HL-60/S4 treated with phorbol 12-myristate 13-acetate at 8.2 ng/mL for 4 days and 3 days (cell line): ENCODE measurements around the gene DUOX2.
"Not testable (repeated sequence)": the region's sequence is repeated elsewhere in the genome, so short reads cannot be mapped to it uniquely, and the experiment has no call there.

Experiments used
- in situ Hi-C: fragments of 300-500 bp; cut with MboI; formaldehyde crosslinking; loops from 2 replicates; pipeline ENCODE4 v1.15.0; 2022; ENCODE audit warnings: low sequenced_read_pairs

Gene DUOX2

GRCh38 chr15:45102226-45102625, 11.7 kb downstream of the DUOX2 start:
- in situ Hi-C loops, result no loop called here

DNA sequence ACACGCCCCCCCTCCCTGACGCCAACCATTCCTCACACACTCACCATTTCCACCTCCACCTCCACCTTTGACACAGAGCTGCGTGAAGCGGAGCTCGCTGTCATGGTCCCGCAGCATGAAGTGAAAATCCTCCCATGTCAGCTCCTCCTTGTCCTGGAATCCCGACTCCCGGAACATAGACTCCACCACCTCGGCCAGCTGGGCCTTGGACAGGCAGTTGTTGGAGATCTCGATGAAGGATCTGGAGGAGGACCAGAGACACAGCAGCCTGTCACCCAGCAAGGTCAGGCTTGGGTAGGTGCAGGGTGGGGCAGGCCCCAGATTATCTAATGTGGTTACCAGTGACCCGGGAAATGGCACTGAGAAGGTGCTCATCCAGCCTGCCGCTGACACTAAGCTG, 12.2 kb downstream of the DUOX2 start:
- in situ Hi-C loops, result no loop called here

GRCh38 chr15:45100884-45101625, 12.9 kb downstream of the DUOX2 start:
- in situ Hi-C loops, result no loop called here

- in situ Hi-C loops, result no loop called here
These were observed 14.3 kb downstream of the DUOX2 start for GRCh38 chr15:45099549-45100165.

DNA sequence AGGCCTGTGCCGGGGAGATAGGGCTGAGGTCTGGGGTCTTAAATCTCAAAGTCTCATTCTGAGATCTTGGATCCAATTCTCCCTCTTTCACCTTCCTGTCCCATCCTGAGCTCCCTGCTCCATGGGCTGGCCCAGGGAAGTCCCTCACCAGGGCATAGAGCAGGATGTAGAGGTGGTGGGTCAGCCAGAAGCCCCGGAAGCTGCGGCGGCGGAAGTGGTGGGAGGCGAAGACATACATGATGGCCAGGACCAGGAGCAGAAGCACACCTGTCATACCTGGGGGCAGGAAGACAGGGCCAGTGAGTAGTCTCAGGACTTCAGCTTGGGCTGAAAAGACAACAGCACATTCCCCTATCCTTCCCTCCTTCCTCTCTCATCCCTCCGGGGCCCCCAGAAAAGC, 16.5 kb downstream of the DUOX2 start:
- in situ Hi-C loops, result no loop called here

DNA sequence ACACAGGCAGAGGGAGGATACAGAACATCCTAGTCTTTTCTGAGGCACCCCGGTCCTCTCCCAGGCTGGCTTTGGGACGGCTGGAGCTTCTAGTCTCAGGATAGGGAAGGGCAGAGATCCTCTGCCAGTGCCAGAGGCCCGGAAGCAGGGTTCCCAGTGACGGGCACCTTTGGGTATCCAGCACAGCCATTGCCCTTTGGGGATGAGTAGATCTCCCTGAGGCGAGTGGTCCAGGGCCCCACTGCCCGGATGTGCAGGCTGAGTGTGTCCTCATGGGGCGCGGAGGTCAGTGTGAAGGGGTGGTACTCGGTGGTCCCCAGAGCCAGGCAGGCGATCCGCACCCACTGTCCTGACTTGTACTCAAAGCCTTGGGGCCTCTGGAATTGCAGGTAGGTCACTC, 18.3 kb downstream of the DUOX2 start:
- in situ Hi-C loops, result no loop called here

DNA sequence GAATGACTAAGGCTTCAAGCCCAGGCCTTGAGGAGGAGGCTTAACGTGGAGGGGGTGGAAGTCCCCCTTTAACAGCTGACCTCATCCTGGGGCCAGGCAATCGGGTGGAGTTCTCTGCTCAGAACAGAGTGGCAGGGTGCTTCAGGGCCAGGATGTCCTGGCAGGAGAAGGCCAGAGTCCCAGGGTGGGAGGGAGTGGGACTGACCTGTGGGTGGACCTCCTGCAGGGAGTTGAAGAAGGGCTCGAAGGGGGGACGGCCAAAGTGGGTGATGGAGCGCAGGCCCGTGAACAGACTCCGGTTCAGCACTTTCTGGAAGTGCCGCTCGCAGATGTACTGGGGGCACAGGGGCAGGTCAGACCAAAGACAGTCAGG, 19.6 kb downstream of the DUOX2 start:
- in situ Hi-C loops, result no loop called here

DNA sequence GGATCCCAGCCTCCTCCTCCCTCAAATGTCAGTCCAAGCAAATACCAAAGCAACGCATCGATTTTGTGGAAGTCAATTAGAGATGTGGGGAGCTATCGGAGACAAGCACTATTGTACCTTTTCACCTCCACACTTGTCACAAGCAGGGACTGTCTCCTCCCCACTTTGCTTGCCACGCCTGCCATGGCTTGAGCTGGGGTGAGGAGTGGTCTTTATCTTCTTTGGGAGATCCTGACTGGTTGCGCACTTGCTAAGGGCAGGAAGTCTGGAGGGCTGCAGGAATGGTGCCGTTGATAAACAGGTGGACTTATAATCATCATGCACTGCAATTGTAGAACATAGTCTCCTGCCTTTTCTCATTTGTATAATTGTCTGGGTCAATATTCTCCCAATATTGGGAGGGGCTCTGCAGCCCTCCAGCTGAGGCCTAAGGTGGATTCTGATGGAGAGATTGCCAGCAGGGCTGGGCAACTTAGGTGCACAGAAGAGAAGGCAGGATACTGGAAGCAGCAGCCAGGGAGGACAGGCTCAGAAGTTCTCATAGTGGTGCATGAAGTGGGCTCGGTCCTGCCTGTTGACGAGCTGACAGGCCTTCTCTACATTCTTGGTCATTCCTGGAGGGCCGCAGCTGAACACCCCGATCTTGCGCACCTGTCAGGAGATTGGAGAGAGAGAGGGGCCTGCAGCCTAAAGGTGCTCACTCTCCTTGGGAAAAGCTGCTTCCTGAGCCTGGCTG, 20.2 kb downstream of the DUOX2 start:
- in situ Hi-C loops, result no loop called here

DNA sequence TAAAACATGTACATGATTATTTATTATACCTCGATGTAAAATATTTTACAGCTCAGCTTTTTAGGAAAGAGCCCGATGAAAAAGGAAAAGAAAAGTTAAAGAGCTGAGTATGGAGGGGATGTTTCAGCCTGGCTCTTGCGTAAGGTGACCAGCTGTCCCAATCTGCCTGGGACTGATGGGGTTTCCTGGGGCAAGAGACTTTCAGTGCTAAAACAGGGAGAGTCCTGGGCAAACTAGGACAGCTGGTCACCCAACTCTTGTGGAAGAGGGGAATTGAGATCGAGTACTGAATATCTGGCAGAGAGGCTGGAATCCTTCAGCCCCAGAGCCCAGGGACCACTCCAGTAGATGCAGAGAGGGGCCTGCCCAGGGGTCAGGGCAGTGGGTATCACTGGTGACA, 21.0 kb downstream of the DUOX2 start:
- in situ Hi-C loops, result no loop called here

DNA sequence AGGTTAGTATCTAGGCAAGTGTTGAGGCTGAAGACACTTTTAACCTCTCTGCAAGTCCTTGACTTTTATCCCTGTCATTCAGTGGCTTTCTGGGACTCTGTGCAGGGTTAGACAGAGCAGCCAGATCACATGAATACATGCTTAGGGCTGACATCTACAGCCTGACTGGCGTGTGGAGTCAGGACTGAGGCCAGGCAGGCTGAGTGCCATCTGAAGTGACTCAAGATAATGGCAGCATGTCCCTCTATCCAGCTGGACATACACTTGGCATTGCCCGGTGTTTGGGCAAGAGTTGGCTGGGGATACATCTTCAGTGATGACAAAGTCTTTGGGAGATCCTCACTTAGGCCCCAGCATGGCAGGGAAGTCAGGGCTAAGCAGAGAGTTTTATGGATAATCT, 22.4 kb downstream of the DUOX2 start:
- in situ Hi-C loops, result no loop called here

DNA sequence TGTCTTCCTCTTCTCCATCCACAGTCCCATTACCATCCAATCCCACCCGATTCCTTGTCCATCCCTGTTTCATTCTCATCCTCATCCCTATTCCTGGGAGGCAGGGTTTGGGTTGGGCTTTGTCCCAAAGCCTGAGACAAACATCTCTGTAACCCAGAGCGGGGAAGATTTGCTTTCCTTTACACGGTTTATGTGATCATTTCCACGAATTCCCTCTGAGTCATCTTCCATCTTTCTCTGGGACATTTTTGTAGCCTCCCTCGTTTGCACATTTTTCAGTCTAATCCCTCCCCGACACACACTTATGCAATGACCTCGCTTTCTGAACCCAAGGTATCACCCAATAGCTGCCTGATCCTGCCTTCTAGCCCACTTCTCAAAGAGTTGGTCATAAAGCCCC, 22.8 kb downstream of the DUOX2 start:
- in situ Hi-C loops, result no loop called here

DNA sequence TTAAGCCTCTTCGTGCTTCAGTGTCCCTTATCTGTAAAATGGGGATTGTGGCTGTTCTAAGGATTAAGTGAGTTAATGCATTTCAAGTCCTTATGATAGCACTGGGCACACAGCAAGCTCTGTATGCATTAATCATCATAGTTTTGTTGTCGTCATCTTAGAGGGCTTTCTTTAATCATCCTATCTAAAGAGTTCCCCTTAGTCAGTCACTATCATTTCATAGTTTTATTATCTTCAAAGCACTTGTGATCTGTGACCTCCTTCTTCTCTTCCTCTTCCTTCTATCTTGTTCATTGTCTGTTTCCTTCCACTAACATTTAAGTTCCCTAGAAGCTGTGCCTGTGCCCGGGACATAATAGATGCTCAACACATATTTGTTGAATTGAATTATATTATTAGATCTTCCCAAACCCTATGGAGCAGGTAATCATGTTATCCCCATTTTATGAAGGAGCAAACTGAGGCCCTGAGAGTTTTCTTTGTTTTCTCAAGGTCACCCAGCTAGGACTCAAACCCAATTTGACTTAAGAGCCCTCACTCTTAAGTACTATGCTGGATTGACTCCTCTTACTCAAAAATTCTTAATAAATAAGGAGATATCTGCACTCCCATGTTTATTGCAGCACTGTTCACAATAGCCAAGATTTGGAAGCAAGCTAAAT, 24.1 kb downstream of the DUOX2 start:
- in situ Hi-C loops, result no loop called here

DNA sequence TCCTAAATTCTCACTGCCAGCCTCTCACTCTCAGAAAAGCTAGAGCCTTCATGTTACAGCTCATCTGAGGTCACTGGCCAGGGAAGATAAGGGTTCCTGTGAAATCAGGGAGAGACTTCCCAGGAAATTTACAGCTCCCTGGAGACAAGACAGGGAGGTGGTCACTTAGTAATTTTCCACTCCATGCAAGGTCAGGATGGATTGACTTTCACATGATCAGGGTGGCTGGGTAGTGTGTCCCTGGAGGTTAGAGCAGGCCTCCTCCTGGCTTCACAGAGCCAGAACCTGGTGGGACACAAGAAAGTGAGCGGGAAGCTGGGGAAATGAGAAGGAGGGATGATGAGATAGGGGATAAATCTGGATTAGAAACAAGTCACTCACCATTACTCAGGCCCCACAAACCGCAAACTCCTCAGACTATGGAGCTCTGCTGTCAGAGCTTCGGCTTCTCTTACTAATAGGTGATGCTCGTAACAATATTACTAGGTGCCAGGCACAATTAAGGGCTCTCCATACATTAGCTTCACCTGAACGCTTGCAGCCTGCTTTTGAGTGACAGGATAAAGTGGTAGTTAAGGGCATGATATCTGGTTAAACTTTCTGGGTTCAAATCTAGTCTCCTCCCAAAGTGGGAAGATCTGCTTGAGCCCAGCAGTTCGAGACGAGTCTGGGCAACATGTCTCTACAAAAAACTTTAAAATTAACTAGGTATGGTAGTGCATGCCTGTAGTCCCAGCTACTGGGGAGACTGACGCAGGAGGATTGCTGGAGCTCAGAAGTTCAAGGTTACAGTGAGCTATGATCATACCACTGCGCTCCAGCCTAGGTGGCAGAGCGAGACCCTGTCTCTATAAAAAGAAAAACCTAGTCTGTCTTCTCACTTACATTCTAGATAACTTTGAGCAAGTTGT, 24.9 kb downstream of the DUOX2 start:
- in situ Hi-C loops, result no loop called here

DNA sequence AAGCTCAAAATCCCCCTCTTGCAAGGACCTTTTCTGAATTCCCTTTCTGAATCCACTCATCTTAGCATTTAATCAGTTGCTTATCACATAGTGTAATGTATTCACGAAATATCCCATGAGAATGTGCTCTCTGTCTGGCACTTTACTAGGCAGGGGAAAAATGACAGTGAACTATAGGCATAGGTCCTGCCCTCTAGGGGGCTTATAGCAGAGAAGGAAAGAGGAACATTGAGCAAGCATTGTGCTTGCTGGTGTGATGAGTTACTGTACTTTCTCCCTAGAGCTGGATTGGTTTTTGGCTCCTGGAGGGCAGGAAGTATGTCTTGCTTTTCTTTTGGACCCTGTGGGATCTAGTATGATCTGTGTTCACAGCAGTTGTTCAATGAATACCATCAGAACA, 26.5 kb downstream of the DUOX2 start:
- in situ Hi-C loops, result no loop called here

GRCh38 chr15:45084163-45084562, 29.8 kb downstream of the DUOX2 start:
- in situ Hi-C loops, result no loop called here

DNA sequence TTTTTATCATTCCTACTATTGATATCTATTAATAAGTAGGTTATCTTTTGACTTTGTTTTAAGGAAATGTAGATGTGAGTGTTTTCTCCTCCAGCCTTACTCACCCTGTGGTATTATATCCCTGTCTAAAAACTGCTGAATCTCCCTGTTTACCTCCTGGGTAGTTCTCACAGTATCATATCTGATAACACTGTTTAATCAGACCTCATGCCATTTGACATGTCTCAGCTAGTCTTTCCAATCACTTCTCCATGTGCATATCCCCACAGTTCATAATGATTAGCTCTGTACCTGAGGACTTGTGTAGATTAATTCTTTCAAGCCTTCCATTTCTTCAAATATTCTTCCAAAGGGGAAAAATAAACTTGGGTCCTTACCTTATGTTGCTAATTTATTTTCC, 30.7 kb downstream of the DUOX2 start:
- in situ Hi-C loops, result no loop called here

- in situ Hi-C loops, result not testable (repeated sequence)
These were observed 31.6 kb downstream of the DUOX2 start for GRCh38 chr15:45082412-45082811.

DNA sequence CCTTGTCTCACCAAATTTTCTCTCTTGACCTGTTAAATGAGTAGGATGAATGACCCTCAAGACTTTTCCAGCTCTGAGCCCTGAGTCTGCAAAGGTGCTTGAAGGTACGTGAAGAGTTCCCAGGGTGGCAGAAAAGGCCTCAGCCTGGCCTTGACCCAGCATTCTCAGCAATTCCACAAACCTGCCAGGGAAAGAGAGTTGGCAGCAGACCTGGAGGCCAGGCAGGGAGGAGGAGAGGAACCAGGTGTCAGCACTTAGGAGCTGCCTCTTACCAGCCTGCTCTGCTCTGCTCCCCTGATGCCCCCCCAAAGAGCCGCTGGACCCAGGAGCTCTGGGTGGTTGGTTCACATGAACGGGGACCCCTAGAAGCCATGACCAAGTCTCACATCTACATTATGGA, 33.4 kb downstream of the DUOX2 start:
- in situ Hi-C loops, result not testable (repeated sequence)

- in situ Hi-C loops, result not testable (repeated sequence)
These were observed 34.2 kb downstream of the DUOX2 start for GRCh38 chr15:45079628-45080246.

GRCh38 chr15:45079201-45079600, 34.8 kb downstream of the DUOX2 start:
- in situ Hi-C loops, result not testable (repeated sequence)
